CD4-positive, alpha-beta T cell treated with Interleukin-10 for 1 hour (primary cell): ENCODE measurements around the gene FAM221B.

ENCODE experiments used
- DNase-seq: peaks from one replicate; pipeline ENCODE4 v3.0.0-alpha.2; 2020

Gene FAM221B

GRCh38 chr9:35828716-35829083, at the start of gene FAM221B:
Gene FAM221B (minus strand): TSS chr9:35828732. CDS start chr9:35826161, 2,571 bp downstream.
- no peak for DNase-seq

- no peak for DNase-seq
These were observed 44.0 kb upstream of the FAM221B start for GRCh38 chr9:35872505-35872904.

- no peak for DNase-seq
These were observed 43.0 kb upstream of the FAM221B start for GRCh38 chr9:35871545-35871944.

- DNase-seq = no peak
These were observed 41.9 kb upstream of the FAM221B start, which contains the start of gene OR13J1 for GRCh38 chr9:35870351-35870923. Gene OR13J1 (minus strand): TSS chr9:35870401. CDS start chr9:35870401, 0 bp downstream.

- DNase-seq = no peak
These were observed 41.2 kb upstream of the FAM221B start for GRCh38 chr9:35869621-35870216.

- no peak for DNase-seq
These were observed 40.4 kb upstream of the FAM221B start for GRCh38 chr9:35868933-35869332.

- DNase-seq = no peak
These were observed 39.0 kb upstream of the FAM221B start for GRCh38 chr9:35867538-35867937.

GRCh38 chr9:35864695-35865255, 36.2 kb upstream of the FAM221B start:
- no peak for DNase-seq

- DNase-seq = no peak
These were observed 35.1 kb upstream of the FAM221B start for GRCh38 chr9:35863583-35863982.

- no peak for DNase-seq
These were observed 33.8 kb upstream of the FAM221B start for GRCh38 chr9:35862328-35862727.

- DNase-seq = no peak
These were observed 32.8 kb upstream of the FAM221B start for GRCh38 chr9:35861161-35861897.

- no peak for DNase-seq
These were observed 31.4 kb upstream of the FAM221B start for GRCh38 chr9:35859990-35860339.

GRCh38 chr9:35859310-35859989, 30.9 kb upstream of the FAM221B start:
- DNase-seq = peak; percentile 10

- no peak for DNase-seq
These were observed 29.9 kb upstream of the FAM221B start for GRCh38 chr9:35858458-35858857.

GRCh38 chr9:35856882-35857281, 28.4 kb upstream of the FAM221B start:
- no peak for DNase-seq

- DNase-seq = no peak
These were observed 27.7 kb upstream of the FAM221B start for GRCh38 chr9:35856206-35856605.

GRCh38 chr9:35854091-35854762, 25.7 kb upstream of the FAM221B start:
- no peak for DNase-seq

GRCh38 chr9:35852876-35853865, 24.6 kb upstream of the FAM221B start:
- DNase-seq = no peak

GRCh38 chr9:35852267-35852815, 23.8 kb upstream of the FAM221B start:
- DNase-seq = no peak

- DNase-seq = no peak
These were observed 19.4 kb upstream of the FAM221B start for GRCh38 chr9:35847792-35848572.
